ENCODE results near the gene SULT1A3.
"Not testable (repeated sequence)": the region's sequence is repeated elsewhere in the genome, so short reads cannot be mapped to it uniquely, and the experiment has no call there.

- TF ChIP-seq POLR2AphosphoS5, POLR2A, TAF1 (IDR thresholded peaks at IDR 0.05; ENCODE audit: low read depth, low read length): not testable (repeated sequence)
Measured at GRCh38 chr16:30206252-30206651, 7.2 kb downstream of the SULT1A3 start.

Data from GM12891 (cell line).